Smooth muscle cell (in vitro differentiated cells): ENCODE results near the gene BRME1. TPM values are rescaled to one million over a fixed set of nuclear protein-coding genes. Genes with fewer than 3 reads are reported as not detected.

ENCODE experiments used
- DNase-seq: peaks from one replicate; lab custom pipeline; 2025; ENCODE audit not compliant: unreplicated experiment; lab: John Stamatoyannopoulos, UW
- H2AFZ ChIP-seq: fragments of 200-600 bp; sonication (generic); 2 replicates; pipeline ENCODE4 v1.6.0; 2016; ENCODE audit warnings: antibody characterized with exemption, low read depth, mild to moderate bottlenecking
- H3F3A ChIP-seq: fragments of 200-600 bp; sonication (generic); 2 replicates; pipeline ENCODE4 v1.6.0; 2017; ENCODE audit warnings: antibody characterized with exemption, low read depth
- H3K27ac ChIP-seq: fragments of 200-600 bp; sonication (generic); 2 replicates; pipeline ENCODE4 v1.5.1; 2016; ENCODE audit warnings: low read depth, mild to moderate bottlenecking
- H3K27me3 ChIP-seq: fragments of 200-600 bp; sonication (generic); 2 replicates; pipeline ENCODE4 v1.6.1; 2016; ENCODE audit warnings: low read depth, mild to moderate bottlenecking
- H3K36me3 ChIP-seq: fragments of 200-600 bp; sonication (generic); 2 replicates; pipeline ENCODE4 v1.5.1; 2016; ENCODE audit warnings: low read depth
- H3K4me1 ChIP-seq: fragments of 200-600 bp; sonication (generic); 2 replicates; pipeline ENCODE4 v1.5.1; 2016; ENCODE audit warnings: low read depth
- H3K4me2 ChIP-seq: fragments of 200-600 bp; sonication (generic); 2 replicates; pipeline ENCODE4 v1.6.0; 2016; ENCODE audit warnings: mild to moderate bottlenecking
- H3K4me3 ChIP-seq: fragments of 200-600 bp; sonication (generic); 2 replicates; pipeline ENCODE4 v1.5.1; 2016; ENCODE audit warnings: mild to moderate bottlenecking
- H3K79me2 ChIP-seq: fragments of 200-600 bp; sonication (generic); 2 replicates; pipeline ENCODE4 v1.6.0; 2016; ENCODE audit warnings: low read depth, mild to moderate bottlenecking
- H3K9ac ChIP-seq: fragments of 200-600 bp; sonication (generic); 2 replicates; pipeline ENCODE4 v1.6.0; 2016; ENCODE audit warnings: low read depth
- H3K9me3 ChIP-seq: fragments of 200-600 bp; sonication (generic); replicated peaks from 2 replicates; pipeline ENCODE4 v1.5.1; 2016; ENCODE audit warnings: low read depth
- H4K20me1 ChIP-seq: fragments of 200-600 bp; sonication (generic); 2 replicates; pipeline ENCODE4 v1.6.0; 2016; ENCODE audit warnings: low read depth
- CTCF ChIP-seq: fragments of 200-600 bp; sonication (generic); IDR thresholded peaks from 2 replicates; pipeline ENCODE4 v1.5.1; 2017; ENCODE audit warnings: borderline replicate concordance, mild to moderate bottlenecking, antibody characterized with exemption; ENCODE audit not compliant: insufficient read depth, poor library complexity, severe bottlenecking
- WGBS: methylation state at CpG from one replicate; pipeline ENCODE4 v1.1.7; 2016; ENCODE audit warnings: low lambda C conversion rate; 5-methylcytosine and 5-hydroxymethylcytosine counted together
- polyA plus RNA-seq: library from polyadenylated mRNA; unstranded; fragments of >200 nt; fragmentation: Nextera tagmentation; extraction: Ambion mirVana; gene quantifications from 2 replicates; pipeline ENCODE4 v1.2.1, GENCODE V29; 2016
- total RNA-seq: library from RNA; depleted of rRNA; stranded (reverse); fragments of >200 nt; gene quantifications from 2 replicates; pipeline ENCODE4 v1.2.3, GENCODE V29; 2014

Gene BRME1
- total and polyA plus RNA-seq, 2 experiments from 2014 or later = 0.72 to 2.2 TPM

GRCh38 chr19:13864667-13865570 is 41.0 kb downstream of the BRME1 start:
- Histone ChIP-seq H3K4me2 (peak overlapping the region; percentile 98), H2AFZ (no peak overlapping the region), H3K4me1 (peaks cover 13% of the 10 kb centered on the region), H3K4me3 (peak overlapping the region; percentile 81), H3K36me3 (no peaks in the 10 kb centered on the region), H3K9ac (no peak overlapping the region), H3F3A (no peaks in the 10 kb centered on the region), H4K20me1 (no peaks in the 10 kb centered on the region), H3K27ac (no peak overlapping the region), H3K79me2 (no peaks in the 10 kb centered on the region), H3K9me3 (no peaks in the 10 kb centered on the region), H3K27me3 (no peaks in the 10 kb centered on the region)
- no peak for TF ChIP-seq CTCF
- DNase-seq = no peak
- WGBS = 42% methylated on average over 21 of the region's 113 CpGs

- Histone ChIP-seq H3K4me2 (no peak overlapping the region), H3K9me3 (no peaks in the 10 kb centered on the region), H3K4me1 (peaks cover 13% of the 10 kb centered on the region), H3K27ac (no peak overlapping the region), H3K79me2 (no peaks in the 10 kb centered on the region), H3K4me3 (no peak overlapping the region), H3K27me3 (no peaks in the 10 kb centered on the region), H3F3A (no peaks in the 10 kb centered on the region), H3K36me3 (no peaks in the 10 kb centered on the region), H3K9ac (no peak overlapping the region), H4K20me1 (no peaks in the 10 kb centered on the region), H2AFZ (no peak overlapping the region)
- 75% methylated on average over 13 of the region's 13 CpGs for WGBS
- TF ChIP-seq CTCF = no peak
- no peak for DNase-seq
Measured at GRCh38 chr19:13864046-13864666, 41.8 kb downstream of the BRME1 start.

GRCh38 chr19:13861714-13862531 is 44.0 kb downstream of the BRME1 start:
- peak; percentile 92 for DNase-seq
- peak overlapping the region; percentile 76 for H3K9ac ChIP-seq
- H3K36me3 ChIP-seq = no peaks in the 10 kb centered on the region
- H3K4me3 ChIP-seq = peak overlapping the region; percentile 44
- H3K4me1 ChIP-seq = peaks cover 13% of the 10 kb centered on the region
- no peaks in the 10 kb centered on the region for H3K27me3 ChIP-seq
- no peaks in the 10 kb centered on the region for H3K9me3 ChIP-seq
- peak; percentile 96 for TF ChIP-seq CTCF
- H3K27ac ChIP-seq = peak overlapping the region; percentile 86
- H4K20me1 ChIP-seq = no peaks in the 10 kb centered on the region
- H2AFZ ChIP-seq = no peak overlapping the region
- H3K79me2 ChIP-seq = no peaks in the 10 kb centered on the region
- peaks cover 4% of the 10 kb centered on the region for H3F3A ChIP-seq
- peak overlapping the region; percentile 84 for H3K4me2 ChIP-seq
- 8% methylated on average over 26 of the region's 27 CpGs for WGBS
